ENCODE data around the gene KRT13. TPM values are rescaled to one million over a fixed set of nuclear protein-coding genes. Genes with fewer than 3 reads are reported as not detected.

Gene KRT13
- total RNA-seq, 2 donors from 2014 or later = not detected

DNA sequence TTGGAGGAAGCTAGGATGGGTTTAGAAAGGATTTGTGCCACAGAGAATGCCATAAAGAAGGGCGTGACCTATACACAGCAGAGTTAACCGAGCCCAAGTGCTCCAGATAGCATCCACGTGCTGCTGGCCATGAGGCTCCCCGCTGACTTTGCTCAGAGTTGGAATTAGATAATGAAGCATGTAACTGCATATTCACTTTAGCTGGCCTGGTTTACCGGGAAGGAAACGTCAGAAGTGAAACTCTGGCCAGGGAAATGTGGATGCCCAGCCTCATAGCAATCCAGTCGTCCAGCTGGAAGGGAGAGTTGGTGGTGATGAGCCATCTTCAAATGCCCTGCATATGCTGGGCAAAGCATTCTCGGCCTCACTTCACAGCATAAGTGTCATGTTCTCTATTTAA, 30.5 kb downstream of the KRT13 start:
- H3K4me3 ChIP-seq = no peak overlapping the region
- intact Hi-C loops (cut with DNase I) = no loop called here
- TF ChIP-seq CTCF (IDR thresholded peaks at IDR 0.05) = no peak
- TF ChIP-seq POLR2A (IDR thresholded peaks at IDR 0.05) = no peak

GRCh38 chr17:41468346-41468745, 37.1 kb downstream of the KRT13 start:
- DNase-seq (no peak), ATAC-seq (no peak)
- TF ChIP-seq POLR2A (IDR thresholded peaks at IDR 0.05) (no peak), CTCF (IDR thresholded peaks at IDR 0.05) (no peak)
- Histone ChIP-seq H3K27ac (no peak overlapping the region), H3K4me3 (no peak overlapping the region), H3K36me3 (replicated peaks in 1 of 2; ENCODE audit: insufficient read depth in 1 of 2, low read depth in 2 of 2) (no peaks in the 10 kb centered on the region), H3K9me3 (no peaks in the 10 kb centered on the region), H3K4me1 (no peaks in the 10 kb centered on the region), H3K27me3 (no peaks in the 10 kb centered on the region)
- intact Hi-C loops (cut with DNase I) = no loop called here

More for the DNA sequence above, 30.5 kb downstream of the KRT13 start:
- WGBS, 2 donors = 57 to 62% methylated on average over 8 of the region's 8 CpGs
- no peaks in the 10 kb centered on the region for H3K27me3 ChIP-seq
- H3K4me1 ChIP-seq = no peaks in the 10 kb centered on the region
- no peaks in the 10 kb centered on the region for H3K9me3 ChIP-seq
- ATAC-seq = no peak
- H3K27ac ChIP-seq = no peak overlapping the region
- no peak for DNase-seq
- no peaks in the 10 kb centered on the region for H3K36me3 ChIP-seq (replicated peaks in 1 of 2; ENCODE audit: insufficient read depth in 1 of 2, low read depth in 2 of 2)

- 61 to 73% methylated on average over 4 of the region's 4 CpGs for WGBS, 2 donors
- Histone ChIP-seq H3K27ac (no peak overlapping the region), H3K36me3 (replicated peaks in 1 of 2; ENCODE audit: insufficient read depth in 1 of 2, low read depth in 2 of 2) (no peaks in the 10 kb centered on the region), H3K27me3 (no peaks in the 10 kb centered on the region), H3K4me1 (no peaks in the 10 kb centered on the region), H3K4me3 (no peak overlapping the region), H3K9me3 (no peaks in the 10 kb centered on the region)
- no peak for DNase-seq
- ATAC-seq = no peak
- intact Hi-C loops (cut with DNase I) = no loop called here
- TF ChIP-seq CTCF (IDR thresholded peaks at IDR 0.05) (no peak), POLR2A (IDR thresholded peaks at IDR 0.05) (no peak)
Measured at GRCh38 chr17:41467561-41467960, 37.9 kb downstream of the KRT13 start.

- H3K4me1 ChIP-seq = no peaks in the 10 kb centered on the region
- DNase-seq (no peak), ATAC-seq (no peak)
- H3K27ac ChIP-seq = no peak within 1 kb of the TSS
- no peaks in the 10 kb centered on the region for H3K36me3 ChIP-seq (replicated peaks in 1 of 2; ENCODE audit: insufficient read depth in 1 of 2, low read depth in 2 of 2)
- 82 to 98% methylated on average over 5 to 14 of the region's 14 CpGs for WGBS, 2 donors
- TF ChIP-seq CTCF (IDR thresholded peaks at IDR 0.05) = no peak
- H3K4me3 ChIP-seq = no peak within 1 kb of the TSS
- intact Hi-C loops (cut with DNase I) = no loop called here
- H3K9me3 ChIP-seq = no peaks in the 10 kb centered on the region
- no peaks in the 10 kb centered on the region for H3K27me3 ChIP-seq
Measured at GRCh38 chr17:41466988-41467387, 38.4 kb downstream of the KRT13 start, which contains the start of gene KRT32. Gene KRT32, minus strand, starts transcription at chr17:41467386. Its CDS starts 61 bp downstream, at chr17:41467325.

GRCh38 chr17:41464682-41465081, 40.7 kb downstream of the KRT13 start:
- H3K4me3 ChIP-seq = no peak overlapping the region
- H3K27ac ChIP-seq = no peak overlapping the region
- H3K9me3 ChIP-seq = no peaks in the 10 kb centered on the region
- H3K27me3 ChIP-seq = no peaks in the 10 kb centered on the region
- DNase-seq = peak in 3 of 4 donors; percentile 23 to 49 (median 40)
- TF ChIP-seq POLR2A (IDR thresholded peaks at IDR 0.05) = no peak
- TF ChIP-seq CTCF (IDR thresholded peaks at IDR 0.05) = no peak
- intact Hi-C loops (cut with DNase I) = no loop called here
- H3K4me1 ChIP-seq = no peaks in the 10 kb centered on the region
- H3K36me3 ChIP-seq (replicated peaks in 1 of 2; ENCODE audit: insufficient read depth in 1 of 2, low read depth in 2 of 2) = no peaks in the 10 kb centered on the region
- peak; percentile 53 for ATAC-seq
- 44 to 49% methylated on average over 3 to 6 of the region's 6 CpGs for WGBS, 2 donors

All from body of pancreas (tissue), 4 donors.